HG02870 (cell line): ENCODE data around the gene NEFH.
"Not testable (repeated sequence)": the region's sequence is repeated elsewhere in the genome, so short reads cannot be mapped to it uniquely, and the experiment has no call there.

ENCODE experiments used
- ATAC-seq: cut with Tn5 transposase; IDR thresholded peaks from one replicate; pipeline ENCODE4 v1.9.1; 2021; ENCODE audit warnings: mild to moderate bottlenecking, moderate library complexity; ENCODE audit not compliant: unreplicated experiment

NEFH gene

GRCh38 chr22:29479417-29480261, at the start of gene NEFH:
Gene NEFH (plus strand): TSS chr22:29480218. CDS start chr22:29480263, 45 bp downstream.
- no peak for ATAC-seq

GRCh38 chr22:29431986-29432385, 48.0 kb upstream of the NEFH start:
- ATAC-seq, result no peak

- no peak for ATAC-seq
Observed at GRCh38 chr22:29433856-29434255, 46.2 kb upstream of the NEFH start.

GRCh38 chr22:29434288-29434687, 45.7 kb upstream of the NEFH start:
- ATAC-seq, result no peak

GRCh38 chr22:29435236-29436136, 44.5 kb upstream of the NEFH start:
- no peak for ATAC-seq

- not testable (repeated sequence) for ATAC-seq
Observed at GRCh38 chr22:29438283-29438682, 41.7 kb upstream of the NEFH start, which contains the start of gene RFPL1. Gene RFPL1 (plus strand): TSS chr22:29438583.

GRCh38 chr22:29442976-29443375, 37.0 kb upstream of the NEFH start:
- ATAC-seq, result no peak

- no peak for ATAC-seq
Observed at GRCh38 chr22:29443452-29443851, 36.6 kb upstream of the NEFH start.

GRCh38 chr22:29443861-29444792, 35.9 kb upstream of the NEFH start:
- no peak for ATAC-seq

- ATAC-seq, result no peak
Observed at GRCh38 chr22:29445508-29445907, 34.5 kb upstream of the NEFH start.

- no peak for ATAC-seq
Observed at GRCh38 chr22:29447906-29448305, 32.1 kb upstream of the NEFH start.

GRCh38 chr22:29449296-29449875, 30.6 kb upstream of the NEFH start:
- no peak for ATAC-seq

GRCh38 chr22:29450222-29450621, 29.8 kb upstream of the NEFH start:
- ATAC-seq, result no peak

GRCh38 chr22:29451863-29452262, 28.2 kb upstream of the NEFH start:
- ATAC-seq, result no peak

GRCh38 chr22:29454276-29454675, 25.7 kb upstream of the NEFH start:
- no peak for ATAC-seq

- ATAC-seq, result no peak
Observed at GRCh38 chr22:29456211-29456671, 23.8 kb upstream of the NEFH start.

GRCh38 chr22:29457730-29458129, 22.3 kb upstream of the NEFH start:
- ATAC-seq, result no peak

GRCh38 chr22:29458551-29458950, 21.5 kb upstream of the NEFH start:
- ATAC-seq, result no peak

GRCh38 chr22:29459773-29460172, 20.2 kb upstream of the NEFH start:
- no peak for ATAC-seq

- ATAC-seq, result no peak
Observed at GRCh38 chr22:29461263-29461662, 18.8 kb upstream of the NEFH start.
